Stimulated activated effector memory CD8-positive, alpha-beta T cell treated with anti-CD3 and anti-CD28 coated beads, Interleukin-12 subunit alpha, Interleukin-12 subunit beta, amount 100 ng/mL, for 72 hours (primary cell): Measurements from ENCODE around the gene LEMD1.
"Not testable (repeated sequence)": the region's sequence is repeated elsewhere in the genome, so short reads cannot be mapped to it uniquely, and the experiment has no call there.

Experiments
- ATAC-seq: fragments of 150-1000 bp; cut with Tn5 transposase; 2 replicates; pipeline ENCODE4 v1.10.0; 2021
- DNase-seq, 2 donors: peaks; one replicate each; pipeline ENCODE4 v3.0.0; 2021 to 2022; ENCODE audit warnings: low spot score in 2 of 2
- H3K27ac Mint-ChIP-seq: one replicate; pipeline ENCODE4 v1.8.0; 2022; ENCODE audit warnings: mild to moderate bottlenecking, mixed read lengths
- H3K36me3 Mint-ChIP-seq: one replicate; pipeline ENCODE4 v1.8.0; 2022; ENCODE audit warnings: mild to moderate bottlenecking, mixed read lengths
- H3K4me1 Mint-ChIP-seq: one replicate; pipeline ENCODE4 v1.8.0; 2022; ENCODE audit warnings: mixed read lengths
- H3K4me3 Mint-ChIP-seq: one replicate; pipeline ENCODE4 v1.8.0; 2022; ENCODE audit warnings: mild to moderate bottlenecking, mixed read lengths
- H3K9me3 Mint-ChIP-seq: one replicate; pipeline ENCODE4 v1.8.0; 2022; ENCODE audit warnings: mixed read lengths

Gene LEMD1

GRCh38 chr1:205440476-205441317 lies 18.8 kb upstream of the LEMD1 start:
- ATAC-seq (peak; percentile 95), DNase-seq (peak; percentile 31 to 81)
- peaks cover 58% of the 10 kb centered on the region for H3K4me1 Mint-ChIP-seq
- H3K9me3 Mint-ChIP-seq = no peaks in the 10 kb centered on the region
- H3K36me3 Mint-ChIP-seq = peaks cover 5% of the 10 kb centered on the region
- H3K27ac Mint-ChIP-seq = peak overlapping the region; percentile 91
- peak overlapping the region; percentile 78 for H3K4me3 Mint-ChIP-seq

- Mint-ChIP-seq H3K4me3 (peak overlapping the region; percentile 78), H3K36me3 (peaks cover 5% of the 10 kb centered on the region), H3K27ac (peak overlapping the region; percentile 91), H3K9me3 (no peaks in the 10 kb centered on the region), H3K4me1 (peaks cover 58% of the 10 kb centered on the region)
- DNase-seq = no peak
- no peak for ATAC-seq
Observed at GRCh38 chr1:205440121-205440475, 18.2 kb upstream of the LEMD1 start.

GRCh38 chr1:205438213-205439158 lies 16.6 kb upstream of the LEMD1 start:
- no peaks in the 10 kb centered on the region for H3K9me3 Mint-ChIP-seq

GRCh38 chr1:205437570-205437969 lies 15.7 kb upstream of the LEMD1 start:
- Mint-ChIP-seq H3K9me3 (no peaks in the 10 kb centered on the region), H3K36me3 (peaks cover 5% of the 10 kb centered on the region), H3K4me3 (no peak overlapping the region), H3K4me1 (peaks cover 47% of the 10 kb centered on the region), H3K27ac (peak overlapping the region; percentile 26)
- DNase-seq = no peak
- ATAC-seq = no peak

More at GRCh38 chr1:205438213-205439158, 16.6 kb upstream of the LEMD1 start:
- Mint-ChIP-seq H3K36me3 (peaks cover 5% of the 10 kb centered on the region), H3K27ac (peak overlapping the region; percentile 26), H3K4me3 (no peak overlapping the region), H3K4me1 (peaks cover 47% of the 10 kb centered on the region)
- no peak for ATAC-seq
- no peak for DNase-seq

- no peak overlapping the region for H3K4me3 Mint-ChIP-seq
Observed at GRCh38 chr1:205436776-205437410, 15.0 kb upstream of the LEMD1 start.

GRCh38 chr1:205435578-205436573 lies 14.0 kb upstream of the LEMD1 start:
- Mint-ChIP-seq H3K4me3 (no peak overlapping the region), H3K9me3 (no peaks in the 10 kb centered on the region), H3K27ac (no peak overlapping the region), H3K36me3 (no peaks in the 10 kb centered on the region), H3K4me1 (peaks cover 39% of the 10 kb centered on the region)
- DNase-seq (no peak), ATAC-seq (no peak)

More at GRCh38 chr1:205436776-205437410, 15.0 kb upstream of the LEMD1 start:
- ATAC-seq (no peak), DNase-seq (no peak)
- Mint-ChIP-seq H3K4me1 (peaks cover 44% of the 10 kb centered on the region), H3K36me3 (peaks cover 5% of the 10 kb centered on the region), H3K27ac (no peak overlapping the region), H3K9me3 (no peaks in the 10 kb centered on the region)

- H3K4me3 Mint-ChIP-seq = no peak overlapping the region
- no peaks in the 10 kb centered on the region for H3K9me3 Mint-ChIP-seq
- no peak overlapping the region for H3K27ac Mint-ChIP-seq
- H3K36me3 Mint-ChIP-seq = no peaks in the 10 kb centered on the region
- DNase-seq (no peak), ATAC-seq (no peak)
- H3K4me1 Mint-ChIP-seq = peaks cover 35% of the 10 kb centered on the region
Observed at GRCh38 chr1:205434738-205435137, 12.9 kb upstream of the LEMD1 start.

- peaks cover 25% of the 10 kb centered on the region for H3K4me1 Mint-ChIP-seq
- H3K9me3 Mint-ChIP-seq, ATAC-seq, DNase-seq, H3K4me3 Mint-ChIP-seq, H3K27ac Mint-ChIP-seq, H3K36me3 Mint-ChIP-seq: not testable (repeated sequence)
Observed at GRCh38 chr1:205432692-205433091, 10.8 kb upstream of the LEMD1 start.

GRCh38 chr1:205432116-205432515 lies 10.3 kb upstream of the LEMD1 start:
- H3K9me3 Mint-ChIP-seq = no peaks in the 10 kb centered on the region
- H3K36me3 Mint-ChIP-seq = no peaks in the 10 kb centered on the region
- H3K4me1 Mint-ChIP-seq = peaks cover 20% of the 10 kb centered on the region
- H3K4me3 Mint-ChIP-seq = no peak overlapping the region
- H3K27ac Mint-ChIP-seq = no peak overlapping the region
- DNase-seq = no peak
- no peak for ATAC-seq

GRCh38 chr1:205430696-205431305 lies 8.9 kb upstream of the LEMD1 start:
- ATAC-seq (peak; percentile 72), DNase-seq (peak; percentile 53 to 78)
- Mint-ChIP-seq H3K4me1 (peaks cover 13% of the 10 kb centered on the region), H3K4me3 (peak overlapping the region; percentile 71), H3K9me3 (no peaks in the 10 kb centered on the region), H3K27ac (peak overlapping the region; percentile 77), H3K36me3 (no peaks in the 10 kb centered on the region)

- DNase-seq (no peak), ATAC-seq (no peak)
- Mint-ChIP-seq H3K4me1 (peaks cover 13% of the 10 kb centered on the region), H3K4me3 (peak overlapping the region; percentile 71), H3K27ac (peak overlapping the region; percentile 77), H3K36me3 (no peaks in the 10 kb centered on the region), H3K9me3 (no peaks in the 10 kb centered on the region)
Observed at GRCh38 chr1:205429762-205430695, 8.2 kb upstream of the LEMD1 start.

GRCh38 chr1:205424901-205425600 lies 3.2 kb upstream of the LEMD1 start:
- Mint-ChIP-seq H3K4me1 (no peaks in the 10 kb centered on the region), H3K9me3 (no peaks in the 10 kb centered on the region), H3K36me3 (no peaks in the 10 kb centered on the region), H3K27ac (no peak overlapping the region), H3K4me3 (no peak overlapping the region)
- no peak for DNase-seq
- no peak for ATAC-seq
